Dendritic cell treated with granulocyte-macrophage colony-stimulating factor and Interleukin-4, amounts not matched to agents 40 ng/mL and 50 ng/mL, for 4 days (primary cell): ENCODE results near the gene CEMIP.

Source experiments
- H3K27ac Mint-ChIP-seq: one replicate; pipeline ENCODE4 v1.8.0; 2022; ENCODE audit warnings: mild to moderate bottlenecking, mixed read lengths
- H3K27me3 Mint-ChIP-seq: one replicate; pipeline ENCODE4 v1.8.0; 2022; ENCODE audit warnings: mild to moderate bottlenecking, mixed read lengths
- H3K36me3 Mint-ChIP-seq: one replicate; pipeline ENCODE4 v1.8.0; 2022; ENCODE audit warnings: low read depth, mixed read lengths
- H3K4me1 Mint-ChIP-seq: one replicate; pipeline ENCODE4 v1.8.0; 2022; ENCODE audit warnings: low read depth, mixed read lengths
- H3K4me3 Mint-ChIP-seq: one replicate; pipeline ENCODE4 v1.8.0; 2022; ENCODE audit warnings: mild to moderate bottlenecking, moderate library complexity, mixed read lengths
- H3K9me3 Mint-ChIP-seq: one replicate; pipeline ENCODE4 v1.8.0; 2022; ENCODE audit warnings: mixed read lengths
- intact Hi-C: fragments of 100-400 bp; cut with micrococcal nuclease; formaldehyde crosslinking; loops from one replicate; pipeline ENCODE4 v1.15.0; 2022

CEMIP gene

DNA sequence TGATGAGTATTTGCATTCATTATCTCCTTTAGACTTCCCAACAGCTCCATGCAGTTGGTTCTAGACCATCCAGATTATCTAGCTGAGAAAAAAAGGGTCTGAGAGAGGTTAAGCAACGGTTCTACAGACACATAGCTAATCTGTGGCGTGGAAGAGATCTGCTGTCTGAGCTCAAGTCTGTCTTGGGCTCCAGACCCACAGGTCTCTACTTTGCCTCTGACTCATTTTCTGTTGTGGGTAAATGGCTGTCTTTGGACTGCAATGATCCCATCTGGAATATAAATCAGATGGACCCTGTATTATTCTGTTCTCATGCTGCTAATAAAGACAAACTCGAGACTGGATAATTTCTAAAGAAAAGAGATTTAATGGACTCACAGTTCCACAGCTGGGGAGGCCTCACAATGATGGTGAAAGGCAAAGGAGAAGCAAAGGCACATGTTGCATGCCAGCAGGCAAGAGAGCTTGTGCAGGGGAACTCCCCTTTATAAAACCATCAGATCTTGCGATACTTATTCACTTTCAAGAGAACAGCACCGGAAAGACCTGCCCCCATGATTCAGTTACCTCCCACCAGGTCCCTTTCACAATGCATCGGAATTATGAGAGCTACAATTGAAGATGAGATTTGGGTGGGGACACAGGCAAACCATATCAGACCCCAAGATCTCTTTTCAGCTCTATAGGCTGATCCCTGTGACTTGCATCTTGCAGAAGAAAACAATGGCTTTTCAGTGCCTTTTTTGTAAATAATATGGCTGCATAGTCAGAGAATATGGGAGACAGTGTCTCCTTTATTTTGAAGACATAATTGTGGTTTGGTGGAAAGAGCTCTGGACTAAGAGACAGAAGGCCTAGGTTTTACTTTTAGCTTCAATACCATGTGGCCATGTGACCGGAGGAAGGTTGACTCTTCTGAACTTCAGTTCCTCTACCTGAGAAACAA is 24.7 kb downstream of the CEMIP start:
- Mint-ChIP-seq H3K4me3 (no peak overlapping the region), H3K4me1 (no peaks in the 10 kb centered on the region), H3K9me3 (no peaks in the 10 kb centered on the region), H3K27me3 (peaks cover 1% of the 10 kb centered on the region), H3K36me3 (no peaks in the 10 kb centered on the region), H3K27ac (no peak overlapping the region)
- intact Hi-C loops = no loop called here

DNA sequence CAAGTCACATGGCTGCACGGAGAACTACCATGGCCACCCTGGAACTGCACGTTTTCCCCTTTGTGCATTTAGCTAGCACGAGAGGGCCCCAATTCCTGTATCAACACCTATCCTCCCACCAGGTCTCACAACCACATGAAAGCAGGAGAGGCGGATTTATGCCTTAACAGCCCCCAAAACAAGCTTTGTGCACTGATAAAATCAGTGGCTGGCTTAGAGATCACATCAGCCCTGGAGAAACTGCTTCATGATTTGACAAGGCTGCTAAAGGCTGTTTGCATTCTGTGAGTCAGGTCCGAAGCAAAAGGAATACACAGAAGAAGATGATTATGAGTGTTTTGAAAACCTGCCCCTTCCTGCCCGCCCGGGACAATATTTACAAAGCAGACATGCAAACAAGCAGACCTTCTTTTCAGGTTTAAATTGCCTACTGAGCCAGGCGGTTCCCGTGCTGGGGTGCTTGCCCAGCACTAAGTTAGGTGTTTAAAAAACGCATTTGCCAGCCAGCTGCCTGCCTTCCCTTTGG is 25.9 kb downstream of the CEMIP start:
- Mint-ChIP-seq H3K36me3 (no peaks in the 10 kb centered on the region), H3K4me1 (no peaks in the 10 kb centered on the region), H3K4me3 (no peak overlapping the region), H3K27ac (no peak overlapping the region), H3K27me3 (peaks cover 1% of the 10 kb centered on the region), H3K9me3 (no peaks in the 10 kb centered on the region)
- intact Hi-C loops = no loop called here

GRCh38 chr15:80811781-80812315 is 32.7 kb downstream of the CEMIP start:
- Mint-ChIP-seq H3K36me3 (no peaks in the 10 kb centered on the region), H3K27ac (no peak overlapping the region), H3K27me3 (no peaks in the 10 kb centered on the region)

DNA sequence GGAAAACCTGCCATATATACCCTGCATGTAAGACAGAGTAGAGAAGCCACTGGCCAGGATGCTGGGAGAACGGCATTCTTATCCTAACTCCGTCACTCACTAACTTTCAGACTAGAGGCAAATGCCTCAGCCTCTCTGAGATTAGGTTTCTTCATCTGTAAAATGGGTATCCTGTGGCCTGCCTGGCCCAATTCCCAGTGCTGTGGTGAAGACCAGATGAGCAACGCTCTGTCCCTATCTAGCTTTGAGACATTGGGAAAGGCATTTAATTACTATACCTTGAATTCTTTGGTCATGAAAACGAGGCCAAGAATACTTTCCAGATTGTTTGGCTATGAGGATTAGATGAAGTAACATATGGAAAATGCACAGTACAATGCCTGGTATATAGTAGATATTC is 35.9 kb downstream of the CEMIP start:
- H3K9me3 Mint-ChIP-seq = no peaks in the 10 kb centered on the region

More at GRCh38 chr15:80811781-80812315, 32.7 kb downstream of the CEMIP start:
- no peaks in the 10 kb centered on the region for H3K4me1 Mint-ChIP-seq
- intact Hi-C loops = no loop called here
- H3K9me3 Mint-ChIP-seq = no peaks in the 10 kb centered on the region
- no peak overlapping the region for H3K4me3 Mint-ChIP-seq

GRCh38 chr15:80816049-80816653 is 37.0 kb downstream of the CEMIP start:
- Mint-ChIP-seq H3K36me3 (no peaks in the 10 kb centered on the region), H3K4me1 (peaks cover 9% of the 10 kb centered on the region), H3K27ac (no peak overlapping the region), H3K9me3 (no peaks in the 10 kb centered on the region), H3K27me3 (no peaks in the 10 kb centered on the region), H3K4me3 (no peak overlapping the region)
- intact Hi-C loops = no loop called here

More for the DNA sequence above, 35.9 kb downstream of the CEMIP start:
- Mint-ChIP-seq H3K27ac (no peak overlapping the region), H3K27me3 (no peaks in the 10 kb centered on the region), H3K4me3 (no peak overlapping the region), H3K4me1 (peaks cover 9% of the 10 kb centered on the region), H3K36me3 (no peaks in the 10 kb centered on the region)
- intact Hi-C loops = no loop called here

GRCh38 chr15:80816936-80817335 is 37.8 kb downstream of the CEMIP start:
- Mint-ChIP-seq H3K36me3 (no peaks in the 10 kb centered on the region), H3K27ac (no peak overlapping the region), H3K9me3 (no peaks in the 10 kb centered on the region), H3K4me3 (no peak overlapping the region), H3K4me1 (peaks cover 9% of the 10 kb centered on the region), H3K27me3 (no peaks in the 10 kb centered on the region)
- intact Hi-C loops = no loop called here

DNA sequence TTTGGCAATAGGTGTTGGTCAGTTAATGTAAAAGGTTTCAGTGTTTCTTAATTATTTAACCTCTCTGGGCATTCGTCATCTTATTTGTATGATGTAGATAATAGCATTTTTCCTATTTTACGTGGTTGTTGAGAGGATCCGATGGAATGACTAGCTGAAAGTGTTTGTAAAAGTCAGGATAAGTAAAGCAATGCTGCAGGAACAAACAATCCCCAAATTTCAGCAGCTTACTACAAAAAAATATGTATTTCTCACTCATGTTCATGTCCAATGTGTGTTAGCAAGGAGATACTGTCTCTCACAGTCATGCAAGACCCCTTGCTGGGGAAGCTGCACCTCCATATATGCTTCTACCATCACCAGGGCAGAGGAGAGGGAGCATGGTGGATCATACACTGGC is 38.7 kb downstream of the CEMIP start:
- H3K4me1 Mint-ChIP-seq = peaks cover 9% of the 10 kb centered on the region
- H3K9me3 Mint-ChIP-seq = no peaks in the 10 kb centered on the region
- no peak overlapping the region for H3K4me3 Mint-ChIP-seq
- H3K27me3 Mint-ChIP-seq = no peaks in the 10 kb centered on the region
- intact Hi-C loops = no loop called here
- H3K36me3 Mint-ChIP-seq = no peaks in the 10 kb centered on the region
- no peak overlapping the region for H3K27ac Mint-ChIP-seq

GRCh38 chr15:80819001-80819400 is 39.8 kb downstream of the CEMIP start:
- intact Hi-C loops = no loop called here
- Mint-ChIP-seq H3K4me3 (no peak overlapping the region), H3K9me3 (no peaks in the 10 kb centered on the region), H3K36me3 (no peaks in the 10 kb centered on the region), H3K27me3 (no peaks in the 10 kb centered on the region), H3K27ac (no peak overlapping the region), H3K4me1 (peaks cover 9% of the 10 kb centered on the region)

- H3K9me3 Mint-ChIP-seq = no peaks in the 10 kb centered on the region
- intact Hi-C loops = no loop called here
- H3K4me1 Mint-ChIP-seq = peaks cover 9% of the 10 kb centered on the region
- no peaks in the 10 kb centered on the region for H3K27me3 Mint-ChIP-seq
- H3K36me3 Mint-ChIP-seq = no peaks in the 10 kb centered on the region
- no peak overlapping the region for H3K27ac Mint-ChIP-seq
- H3K4me3 Mint-ChIP-seq = no peak overlapping the region
These were observed 40.9 kb downstream of the CEMIP start for GRCh38 chr15:80820092-80820491.

DNA sequence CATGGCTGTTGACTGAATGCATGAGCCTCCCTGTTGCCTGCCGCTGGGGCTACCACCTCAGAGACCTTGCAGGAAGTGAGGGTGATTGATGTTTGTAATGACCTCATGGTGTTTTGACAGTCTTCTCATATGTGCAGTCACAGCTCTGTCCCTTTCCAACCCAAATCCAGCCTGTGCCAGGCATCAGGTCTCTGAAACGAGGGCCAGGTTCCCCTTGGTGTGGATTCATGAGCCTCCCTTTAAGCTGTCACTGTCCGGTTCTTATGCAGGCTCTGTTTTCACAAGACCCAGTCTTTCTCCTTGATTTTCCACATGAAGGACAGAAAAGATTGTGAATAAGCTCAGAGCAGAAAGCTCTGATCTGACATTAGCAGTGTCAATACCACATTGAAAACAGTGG is 43.1 kb downstream of the CEMIP start:
- Mint-ChIP-seq H3K36me3 (no peaks in the 10 kb centered on the region), H3K9me3 (no peaks in the 10 kb centered on the region), H3K4me1 (peaks cover 9% of the 10 kb centered on the region), H3K27me3 (no peaks in the 10 kb centered on the region), H3K4me3 (no peak overlapping the region), H3K27ac (no peak overlapping the region)
- intact Hi-C loops = no loop called here

- H3K27ac Mint-ChIP-seq = no peak overlapping the region
- H3K36me3 Mint-ChIP-seq = no peaks in the 10 kb centered on the region
- H3K4me3 Mint-ChIP-seq = no peak overlapping the region
- H3K9me3 Mint-ChIP-seq = no peaks in the 10 kb centered on the region
- no peaks in the 10 kb centered on the region for H3K27me3 Mint-ChIP-seq
- intact Hi-C loops = no loop called here
- H3K4me1 Mint-ChIP-seq = peaks cover 9% of the 10 kb centered on the region
These were observed 43.5 kb downstream of the CEMIP start for GRCh38 chr15:80822676-80823075.

DNA sequence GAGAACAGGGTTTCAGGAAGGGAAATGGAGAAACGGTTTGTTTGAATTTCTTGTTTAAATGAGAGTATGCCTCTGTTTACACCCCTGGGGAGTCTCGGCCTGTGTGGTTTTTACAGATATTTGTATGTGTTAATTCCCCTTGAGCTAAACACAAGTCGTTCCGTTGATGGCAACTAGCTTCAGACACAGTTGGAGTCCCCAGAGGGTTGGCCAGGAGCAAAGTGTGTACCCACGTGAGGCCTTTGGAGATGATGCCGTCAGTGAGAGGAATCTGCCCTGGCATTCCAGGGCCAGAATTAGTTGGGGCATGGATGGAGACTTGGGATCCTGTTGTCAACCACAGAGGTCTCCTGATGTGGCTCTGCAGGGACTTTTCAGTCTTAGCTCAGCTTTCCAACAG is 44.0 kb downstream of the CEMIP start:
- H3K36me3 Mint-ChIP-seq = no peaks in the 10 kb centered on the region
- no peaks in the 10 kb centered on the region for H3K27me3 Mint-ChIP-seq
- H3K4me3 Mint-ChIP-seq = no peak overlapping the region
- intact Hi-C loops = no loop called here
- H3K9me3 Mint-ChIP-seq = no peaks in the 10 kb centered on the region
- H3K27ac Mint-ChIP-seq = no peak overlapping the region
- H3K4me1 Mint-ChIP-seq = peaks cover 9% of the 10 kb centered on the region

DNA sequence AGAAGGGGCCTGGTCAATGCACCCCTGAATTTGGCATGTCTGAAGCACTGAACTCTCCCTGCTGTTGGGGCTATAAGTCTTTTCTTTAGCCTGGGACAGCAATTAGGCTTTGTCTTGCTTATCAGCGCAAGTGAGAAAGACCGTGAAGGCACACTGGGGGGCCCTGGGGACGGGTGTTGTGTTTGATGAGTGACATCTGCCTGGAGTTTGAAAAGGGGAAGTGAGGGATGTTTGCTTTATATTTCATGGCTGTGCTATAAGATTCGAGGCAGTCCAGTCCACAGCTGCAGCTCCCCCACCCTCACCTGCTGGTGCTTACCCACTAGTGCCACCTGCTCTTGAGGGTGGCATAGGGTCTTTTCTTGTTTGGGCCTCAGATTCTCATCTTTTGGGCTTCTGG is 44.8 kb downstream of the CEMIP start:
- Mint-ChIP-seq H3K9me3 (no peaks in the 10 kb centered on the region), H3K27ac (no peak overlapping the region), H3K36me3 (no peaks in the 10 kb centered on the region), H3K4me1 (peaks cover 7% of the 10 kb centered on the region), H3K4me3 (no peak overlapping the region), H3K27me3 (no peaks in the 10 kb centered on the region)
- intact Hi-C loops = no loop called here

DNA sequence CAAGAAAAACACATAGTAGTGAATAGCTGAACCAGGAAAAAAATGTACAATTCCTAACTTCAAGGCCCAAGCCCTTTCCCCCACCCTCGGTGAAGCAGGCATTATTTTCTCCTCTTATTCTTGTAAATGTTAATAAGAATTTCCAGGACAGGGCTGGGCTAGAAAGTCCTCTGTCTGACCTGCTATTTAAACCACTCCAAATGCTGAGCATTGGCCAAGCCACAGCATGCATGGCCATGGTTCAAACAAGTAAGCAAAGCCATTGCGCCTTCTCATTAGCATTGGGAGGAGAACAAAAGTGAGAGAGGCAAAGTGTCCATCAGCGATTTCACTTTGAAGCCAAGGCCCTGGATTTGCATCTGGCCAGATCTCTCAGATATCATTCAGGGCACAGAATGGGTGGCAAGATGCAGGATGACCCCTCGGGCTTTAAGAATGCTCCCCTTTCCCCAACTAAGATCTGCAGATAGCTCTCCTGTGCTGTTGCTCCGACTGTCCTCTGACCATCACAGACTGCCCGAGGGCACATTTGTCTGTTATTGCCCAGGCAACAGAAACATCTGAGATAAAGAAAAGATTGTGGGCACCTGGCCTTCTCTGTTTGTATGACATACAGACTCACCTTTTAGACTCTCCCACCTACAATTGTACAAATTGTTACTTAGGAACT is 46.3 kb downstream of the CEMIP start:
- Mint-ChIP-seq H3K27me3 (no peaks in the 10 kb centered on the region), H3K4me3 (no peak overlapping the region), H3K27ac (no peak overlapping the region), H3K9me3 (no peaks in the 10 kb centered on the region), H3K36me3 (no peaks in the 10 kb centered on the region), H3K4me1 (peaks cover 9% of the 10 kb centered on the region)
- intact Hi-C loops = no loop called here
